Lower leg skin (tissue), 3 donors: ENCODE results near the gene NPSR1.

Source experiments
- CTCF ChIP-seq, 3 donors: fragments of 450-650 bp; IDR thresholded peaks; one replicate each; pipeline ENCODE4 v1.5.1; 2016; ENCODE audit warnings: antibody characterized with exemption in 3 of 3, mild to moderate bottlenecking in 3 of 3, moderate library complexity in 2 of 3
- POLR2A ChIP-seq, 2 donors: fragments of 450-650 bp; IDR thresholded peaks; one replicate each; pipeline ENCODE4 v1.6.1; 2016 to 2017; ENCODE audit warnings: antibody characterized with exemption in 2 of 2, mild to moderate bottlenecking in 1 of 2, moderate library complexity in 1 of 2

- TF ChIP-seq CTCF (IDR thresholded peaks at IDR 0.05) (no peak), POLR2A (IDR thresholded peaks at IDR 0.05) (no peak)
Measured at GRCh38 chr7:34835901-34836600, 178.0 kb downstream of the NPSR1 start.
